OCI-LY3 (cell line): Measurements from ENCODE around the gene LYZL1.

Source experiments
- EZH2phosphoT487 ChIP-seq: fragments of 200-600 bp; shearing (Covaris generic); IDR thresholded peaks from 2 replicates; pipeline ENCODE4 v1.6.1; 2018; ENCODE audit warnings: antibody characterized with exemption, mixed run types, low read depth
- TF ChIP-seq, protein P1 (sequence below): fragments of 200-600, 300-600 bp; sonication (generic); IDR thresholded peaks from 2 replicates; pipeline ENCODE4 v1.5.1; 2014; ENCODE audit warnings: antibody characterized with exemption, low read length, low read depth

DNA sequence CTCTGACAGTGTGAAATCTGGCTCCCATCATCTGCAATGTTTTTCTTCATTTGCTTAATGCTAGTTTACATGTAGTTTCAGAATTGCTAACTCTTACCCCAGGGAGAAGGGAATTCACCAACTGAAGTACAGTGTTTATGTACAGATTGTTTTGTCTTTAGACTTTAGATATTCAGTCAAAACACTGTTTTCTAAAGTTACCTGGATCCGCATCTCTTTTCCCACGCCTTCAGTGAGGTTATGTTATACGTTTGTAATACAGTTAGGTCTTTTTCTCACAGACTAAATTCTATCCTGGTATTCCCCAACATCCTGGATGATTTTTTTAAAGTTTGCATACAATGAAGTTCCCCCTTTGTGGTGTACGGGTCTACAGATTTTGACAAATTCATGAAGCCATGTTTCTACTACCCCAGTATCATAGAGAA, 3.2 kb upstream of the LYZL1 start:
- TF ChIP-seq, protein P1, sequence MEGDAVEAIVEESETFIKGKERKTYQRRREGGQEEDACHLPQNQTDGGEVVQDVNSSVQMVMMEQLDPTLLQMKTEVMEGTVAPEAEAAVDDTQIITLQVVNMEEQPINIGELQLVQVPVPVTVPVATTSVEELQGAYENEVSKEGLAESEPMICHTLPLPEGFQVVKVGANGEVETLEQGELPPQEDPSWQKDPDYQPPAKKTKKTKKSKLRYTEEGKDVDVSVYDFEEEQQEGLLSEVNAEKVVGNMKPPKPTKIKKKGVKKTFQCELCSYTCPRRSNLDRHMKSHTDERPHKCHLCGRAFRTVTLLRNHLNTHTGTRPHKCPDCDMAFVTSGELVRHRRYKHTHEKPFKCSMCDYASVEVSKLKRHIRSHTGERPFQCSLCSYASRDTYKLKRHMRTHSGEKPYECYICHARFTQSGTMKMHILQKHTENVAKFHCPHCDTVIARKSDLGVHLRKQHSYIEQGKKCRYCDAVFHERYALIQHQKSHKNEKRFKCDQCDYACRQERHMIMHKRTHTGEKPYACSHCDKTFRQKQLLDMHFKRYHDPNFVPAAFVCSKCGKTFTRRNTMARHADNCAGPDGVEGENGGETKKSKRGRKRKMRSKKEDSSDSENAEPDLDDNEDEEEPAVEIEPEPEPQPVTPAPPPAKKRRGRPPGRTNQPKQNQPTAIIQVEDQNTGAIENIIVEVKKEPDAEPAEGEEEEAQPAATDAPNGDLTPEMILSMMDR, result no peak
- no peak for TF ChIP-seq EZH2phosphoT487
